K562 (cell line): ENCODE data around the gene SIX1. TPM values are rescaled to one million over a fixed set of nuclear protein-coding genes. Genes with fewer than 3 reads are reported as not detected.

Source experiments
- ATAC-seq: fragments of 200-7000 bp; cut with Tn5 transposase; 3 replicates; pipeline ENCODE4 v1.9.1; 2020; ENCODE audit warnings: moderate library complexity
- BruUV-seq: library from RNA; stranded (reverse); fragments of 400-500 nt; replicated peaks from 2 replicates; lab custom pipeline; 2021; lab: Mats Ljungman, UMichigan
- CTCF ChIA-PET: fragments of 300-600 bp; formaldehyde crosslinking; extraction: SDS; loops from one replicate; lab custom pipeline; 2021; ENCODE audit warnings: low intra/inter-chr PET ratio; lab: Yijun Ruan, JAX
- POLR2A ChIA-PET: fragments of 300-600, 350-650 bp; sonication (Branson Sonifier 250); formaldehyde crosslinking; extraction: SDS; loops from one replicate; lab custom pipeline; 2021; ENCODE audit warnings: antibody characterized with exemption, inconsistent platforms; lab: Yijun Ruan, JAX
- DNase-seq, 4 experiments: peaks; one replicate each; pipeline versions ENCODE4 v3.0.0 to v3.0.0-alpha.2; 2011 to 2018; ENCODE audit warnings: low spot score in 3 of 4, mixed read lengths in 3 of 4; ENCODE audit errors: extremely low read depth in 1 of 4
- FAIRE-seq: peaks from 2 replicates; lab custom pipeline; 2011; peaks lifted over from hg19 to GRCh38; lab: Jason Lieb, UNC
- H2AFZ ChIP-seq: 2 replicates; pipeline ENCODE4 v1.6.0; 2011; ENCODE audit warnings: low read depth, low read length, control low read depth, inconsistent platforms
- H3K27ac ChIP-seq: fragments of 200-600 bp; 3 replicates; pipeline ENCODE4 v1.8.0; 2011; ENCODE audit warnings: low read depth, mild to moderate bottlenecking, control low read depth, inconsistent platforms, low read length, moderate library complexity, mixed read lengths; ENCODE audit errors: extremely low read depth
- H3K27me3 ChIP-seq, 2 experiments: fragments of 300-600 bp in 1 of 2; 2 replicates in 1 of 2; 3 replicates in 1 of 2; pipeline versions ENCODE4 v1.6.0 to v1.8.0; 2011; ENCODE audit warnings: inconsistent platforms in 2 of 2, low read length in 2 of 2, mild to moderate bottlenecking in 1 of 2, mixed read lengths in 1 of 2, moderate library complexity in 1 of 2; ENCODE audit not compliant: control insufficient read depth in 2 of 2, insufficient read depth in 2 of 2
- H3K36me3 ChIP-seq: fragments of 300-600 bp; 3 replicates; pipeline ENCODE4 v1.8.0; 2011; ENCODE audit warnings: mild to moderate bottlenecking, low read length, inconsistent platforms; ENCODE audit not compliant: control insufficient read depth, insufficient read depth
- H3K4me1 ChIP-seq, 2 experiments: fragments of 200-600 bp in 1 of 2; replicated peaks in 1 of 2; 2 replicates in 1 of 2; 3 replicates in 1 of 2; pipeline versions ENCODE4 v1.5.1 to v1.8.0; 2011; ENCODE audit warnings: inconsistent platforms in 2 of 2, low read length in 2 of 2, mild to moderate bottlenecking in 1 of 2, mixed read lengths in 1 of 2, moderate library complexity in 1 of 2; ENCODE audit not compliant: control insufficient read depth in 2 of 2, insufficient read depth in 2 of 2
- H3K4me2 ChIP-seq: 2 replicates; pipeline ENCODE4 v1.6.1; 2011; ENCODE audit warnings: low read length, control low read depth, inconsistent platforms, mixed read lengths; ENCODE audit not compliant: insufficient read depth
- H3K4me3 ChIP-seq: fragments of 200-600 bp; sonication (generic), shearing (Covaris generic); 2 replicates; pipeline ENCODE4 v1.5.1; 2016; ENCODE audit warnings: control low read depth, inconsistent platforms
- H3K79me2 ChIP-seq: fragments of 200-600 bp; 3 replicates; pipeline ENCODE4 v1.8.0; 2011; ENCODE audit warnings: low read length, inconsistent platforms; ENCODE audit not compliant: control insufficient read depth, insufficient read depth
- H3K9ac ChIP-seq, 2 experiments: 2 replicates each; pipeline versions ENCODE4 v1.6.0 to v1.6.1; 2011; ENCODE audit warnings: low read depth in 2 of 2, low read length in 2 of 2, control low read depth in 1 of 2, inconsistent platforms in 1 of 2, mild to moderate bottlenecking in 1 of 2, mixed read lengths in 1 of 2; ENCODE audit not compliant: insufficient read depth in 1 of 2
- H3K9me1 ChIP-seq: one replicate; pipeline ENCODE4 v1.6.0; 2011; ENCODE audit warnings: inconsistent platforms, mild to moderate bottlenecking, low read length, moderate library complexity; ENCODE audit not compliant: control insufficient read depth, insufficient read depth
- H3K9me3 ChIP-seq: replicated peaks from 2 replicates; pipeline ENCODE4 v1.5.1; 2011; ENCODE audit warnings: low read depth, low read length, inconsistent platforms; ENCODE audit not compliant: control insufficient read depth, insufficient read depth
- H4K20me1 ChIP-seq: replicated peaks from 2 replicates; pipeline ENCODE4 v1.6.1; 2011; ENCODE audit warnings: low read length, inconsistent platforms, mixed read lengths; ENCODE audit not compliant: control insufficient read depth, insufficient read depth
- CBX8 ChIP-seq: fragments of 200-600 bp; sonication (generic); IDR thresholded peaks from 2 replicates; pipeline ENCODE4 v1.6.1; 2012; ENCODE audit warnings: borderline replicate concordance, mixed run types, low read depth, mild to moderate bottlenecking, moderate library complexity, mixed read lengths, low read length, control low read depth, inconsistent platforms; ENCODE audit not compliant: poor library complexity, severe bottlenecking; ENCODE audit errors: extremely low read depth
- CHD7 ChIP-seq: fragments of 200-600 bp; sonication (generic); IDR thresholded peaks from one replicate; pipeline ENCODE4 v1.6.1; 2012; ENCODE audit warnings: mild to moderate bottlenecking, low read depth, low read length, inconsistent platforms
- GTF2E2 ChIP-seq: fragments of 200-800 bp; sonication (Bioruptor generic); IDR thresholded peaks from 2 replicates; pipeline ENCODE4 v1.6.1; 2016; ENCODE audit warnings: missing genetic modification characterization, missing compliant biosample characterization
- PCBP1 ChIP-seq: fragments of 200-400 bp; formaldehyde crosslinking; IDR thresholded peaks from 2 replicates; pipeline ENCODE4 v1.6.1; 2018; ENCODE audit warnings: mild to moderate bottlenecking, low read depth, low read length; ENCODE audit not compliant: poor library complexity, severe bottlenecking
- ZEB2 ChIP-seq: fragments of 450-650 bp; IDR thresholded peaks from 2 replicates; pipeline ENCODE4 v1.6.1; 2016
- ZNF165 ChIP-seq: fragments of 250-450 bp; sonication (Bioruptor Pico); IDR thresholded peaks from 2 replicates; pipeline ENCODE4 v1.4.0; 2020; ENCODE audit warnings: borderline replicate concordance
- ZNF175 ChIP-seq: fragments of 200-800 bp; sonication (Bioruptor generic); IDR thresholded peaks from 2 replicates; pipeline ENCODE4 v1.6.1; 2016; ENCODE audit warnings: low read depth, mild to moderate bottlenecking, missing genetic modification characterization, missing compliant biosample characterization
- ZNF408 ChIP-seq: fragments of 250-450 bp; sonication (Bioruptor Pico); IDR thresholded peaks from 2 replicates; pipeline ENCODE4 v1.4.0; 2020; ENCODE audit warnings: low read depth, mild to moderate bottlenecking, moderate library complexity
- WGBS: fragments of 100-300 bp; shearing (Covaris generic); methylation state at CpG from one replicate; pipeline ENCODE4 v1.1.6; 2016; ENCODE audit warnings: low coverage, mixed read lengths; ENCODE audit not compliant: insufficient coverage; ENCODE audit errors: missing lambda C conversion rate; 5-methylcytosine and 5-hydroxymethylcytosine counted together
- in situ Hi-C: fragments of 300-500 bp; cut with MboI; formaldehyde crosslinking; loops from 4 replicates; pipeline ENCODE4 v1.15.0; 2018; ENCODE audit warnings: inconsistent platforms, mixed read lengths
- intact Hi-C: fragments of 100-400 bp; cut with micrococcal nuclease; formaldehyde crosslinking; loops from 2 replicates; pipeline ENCODE4 v1.14.2; 2022
- polyA plus RNA-seq, 8 experiments: library from polyadenylated mRNA; depleted of rRNA in 4 of 8; stranded (reverse) in 5 of 8; unstranded in 3 of 8; fragments of >200 nt; fragmentation: Nextera tagmentation in 2 of 8; fragmentation: Illumina TruSeq in 1 of 8; extraction: Ambion mirVana in 2 of 8; extraction: Trizol in 1 of 8; gene quantifications; 2 replicates each; pipeline versions ENCODE4 v1.2.1 to v1.2.3, GENCODE V29; 2011 to 2014; ENCODE audit warnings: inconsistent platforms in 1 of 8, missing spikeins in 1 of 8
- total RNA-seq, 7 experiments: library from RNA; depleted of rRNA in 6 of 7; stranded (reverse); fragments of >200 nt in 6 of 7; fragmentation: Illumina TruSeq in 2 of 7; extraction: Trizol in 2 of 7; gene quantifications; 2 replicates each; pipeline versions ENCODE4 v1.2.1 to v1.2.3, GENCODE V29; 2011 to 2021; ENCODE audit warnings: low replicate concordance in 1 of 7

The SIX1 gene
- total and polyA plus RNA-seq, 9 of the 15 experiments (the other 6 are each of a cell fraction or from before 2014, with no cell fraction given): 0.27 to 0.80 (median 0.45) TPM

- no TSS peak for BruUV-seq
- POLR2A ChIA-PET: no interaction called here
- Histone ChIP-seq H3K27me3 (no peaks in the 10 kb centered on the region; a peak in 1 of 5 replicates), H3K4me1 (no peaks in the 10 kb centered on the region), H3K9ac (no peak overlapping the region), H3K9me3 (no peaks in the 10 kb centered on the region), H3K4me2 (no peak overlapping the region), H2AFZ (no peak overlapping the region), H3K4me3 (no peak overlapping the region), H3K36me3 (no peaks in the 10 kb centered on the region), H3K79me2 (no peaks in the 10 kb centered on the region), H3K27ac (no peak overlapping the region), H4K20me1 (no peaks in the 10 kb centered on the region), H3K9me1 (no peaks in the 10 kb centered on the region)
- WGBS: 4% methylated on average over 5 of the region's 5 CpGs
- in situ Hi-C loops (loop anchor here (5.0 kb wide), 1 partner anchor 635 kb away; no protein-coding TSS in a partner anchor), intact Hi-C loops (no loop called here)
- DNase-seq (no peak), ATAC-seq (no peak), FAIRE-seq (no peak)
- CTCF ChIA-PET: interaction anchor here (0.8 kb wide), 1 partner anchor 403 kb away, joined by 4 read pairs; no protein-coding TSS in a partner anchor
- TF ChIP-seq ZNF408 (CRISPR knock-in tag): no peak
- TF ChIP-seq ZNF175: no peak
- TF ChIP-seq PCBP1: no peak
- no peak for TF ChIP-seq ZEB2
- no peak for TF ChIP-seq CBX8
- TF ChIP-seq CHD7: no peak
- TF ChIP-seq ZNF165 (CRISPR knock-in tag): no peak
- TF ChIP-seq GTF2E2 (tag): no peak
These were observed 26.9 kb downstream of the SIX1 start for GRCh38 chr14:60622210-60622916.
